Thoracic aorta (tissue), 2 donors: ENCODE results near the gene SORBS1. TPM values are rescaled to one million over a fixed set of nuclear protein-coding genes. Genes with fewer than 3 reads are reported as not detected.

ENCODE experiments used
- ATAC-seq: fragments of 150-250 bp; one replicate; pipeline ENCODE4 v1.8.0; 2017; ENCODE audit warnings: low read depth; ENCODE audit not compliant: insufficient number of reproducible peaks, low FRiP score
- DNase-seq: peaks from one replicate; pipeline ENCODE4 v3.0.0-alpha.2; 2020; ENCODE audit warnings: low spot score
- H3K27ac ChIP-seq, 2 donors: fragments of 200-600 bp; sonication (generic); 1 replicate in 1 of 2; 2 replicates in 1 of 2; pipeline ENCODE4 v1.5.1; 2016; ENCODE audit warnings: mild to moderate bottlenecking in 2 of 2, moderate library complexity in 2 of 2
- H3K27me3 ChIP-seq: fragments of 200-600 bp; sonication (generic); replicated peaks from 2 replicates; pipeline ENCODE4 v1.6.0; 2016; ENCODE audit warnings: mild to moderate bottlenecking; ENCODE audit not compliant: insufficient read depth
- H3K36me3 ChIP-seq: fragments of 200-600 bp; sonication (generic); one replicate; pipeline ENCODE4 v1.5.1; 2016
- H3K4me1 ChIP-seq, 2 donors: fragments of 200-600 bp; sonication (generic); 1 replicate in 1 of 2; 2 replicates in 1 of 2; pipeline versions ENCODE4 v1.5.1 to v1.6.0; 2016; ENCODE audit warnings: low read depth in 2 of 2, mild to moderate bottlenecking in 1 of 2; ENCODE audit not compliant: control insufficient read depth in 1 of 2
- H3K4me3 ChIP-seq: fragments of 200-600 bp; sonication (generic); 2 replicates; pipeline ENCODE4 v1.5.1; 2016; ENCODE audit warnings: mild to moderate bottlenecking
- H3K9me3 ChIP-seq: fragments of 200-600 bp; sonication (generic); 2 replicates; pipeline ENCODE4 v1.5.1; 2016
- CTCF ChIP-seq: fragments of 200-600 bp; sonication (generic); IDR thresholded peaks from one replicate; pipeline ENCODE4 v1.5.1; 2019; ENCODE audit warnings: antibody characterized with exemption
- total RNA-seq, 2 donors: library from RNA; depleted of rRNA; stranded (reverse); fragments of >200 nt; gene quantifications; one replicate each; pipeline versions ENCODE4 v1.1.0 to v1.2.3, GENCODE V29; 2016

SORBS1 gene
- total RNA-seq, 2 donors from 2014 or later: 1,110 to 1,659 TPM

- ATAC-seq (no peak), DNase-seq (no peak)
- H3K27me3 ChIP-seq: no peaks in the 10 kb centered on the region
- peak overlapping the region; percentile 31 for H3K4me3 ChIP-seq
- H3K36me3 ChIP-seq: no peaks in the 10 kb centered on the region
- TF ChIP-seq CTCF: no peak
- H3K4me1 ChIP-seq: peaks cover 84 to 96% of the 10 kb centered on the region in 2 donors
- H3K9me3 ChIP-seq: no peaks in the 10 kb centered on the region
- peak overlapping the region; percentile 97 for H3K27ac ChIP-seq
Measured at GRCh38 chr10:95477175-95477520, 84.0 kb downstream of the SORBS1 start.

DNA sequence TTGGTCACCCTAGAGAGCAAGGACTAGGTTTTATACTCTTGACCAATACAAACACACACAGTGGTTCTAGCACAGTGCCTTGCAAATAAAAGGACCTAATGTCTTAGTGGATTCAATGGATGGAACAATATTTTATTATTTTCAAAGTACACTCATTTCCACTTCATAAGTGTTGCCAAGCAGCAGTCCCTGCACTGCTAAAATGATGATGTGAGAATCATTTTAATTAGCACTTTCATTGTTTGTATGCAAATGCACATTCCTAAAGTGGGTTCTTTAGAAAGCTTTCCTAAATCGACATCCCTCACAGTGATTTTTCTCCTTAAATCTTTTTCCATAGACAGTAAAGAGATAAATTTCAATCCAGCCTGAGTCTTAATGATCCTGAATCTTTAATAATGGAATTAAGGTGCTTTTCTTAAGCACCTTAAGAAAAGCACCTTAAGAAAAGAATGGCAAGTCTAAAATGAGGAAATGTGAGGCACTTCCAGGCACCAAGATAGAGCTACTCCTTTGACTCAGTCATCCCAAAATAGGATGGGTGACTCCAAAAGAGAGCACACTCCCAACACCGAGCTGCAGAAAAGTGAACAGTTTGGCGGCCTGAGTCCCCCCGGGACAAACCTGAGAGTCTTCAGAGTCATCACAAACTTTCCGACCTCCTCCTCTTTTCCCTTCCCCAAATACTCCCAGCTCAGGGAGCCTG is 84.5 kb downstream of the SORBS1 start:
- ATAC-seq (no peak), DNase-seq (no peak)
- Histone ChIP-seq H3K4me1 (peaks cover 82 to 96% of the 10 kb centered on the region in 2 donors), H3K4me3 (peak overlapping the region; percentile 31), H3K36me3 (peaks cover 4% of the 10 kb centered on the region), H3K9me3 (no peaks in the 10 kb centered on the region), H3K27me3 (no peaks in the 10 kb centered on the region), H3K27ac (peak overlapping the region; percentile 97)
- TF ChIP-seq CTCF: no peak

DNA sequence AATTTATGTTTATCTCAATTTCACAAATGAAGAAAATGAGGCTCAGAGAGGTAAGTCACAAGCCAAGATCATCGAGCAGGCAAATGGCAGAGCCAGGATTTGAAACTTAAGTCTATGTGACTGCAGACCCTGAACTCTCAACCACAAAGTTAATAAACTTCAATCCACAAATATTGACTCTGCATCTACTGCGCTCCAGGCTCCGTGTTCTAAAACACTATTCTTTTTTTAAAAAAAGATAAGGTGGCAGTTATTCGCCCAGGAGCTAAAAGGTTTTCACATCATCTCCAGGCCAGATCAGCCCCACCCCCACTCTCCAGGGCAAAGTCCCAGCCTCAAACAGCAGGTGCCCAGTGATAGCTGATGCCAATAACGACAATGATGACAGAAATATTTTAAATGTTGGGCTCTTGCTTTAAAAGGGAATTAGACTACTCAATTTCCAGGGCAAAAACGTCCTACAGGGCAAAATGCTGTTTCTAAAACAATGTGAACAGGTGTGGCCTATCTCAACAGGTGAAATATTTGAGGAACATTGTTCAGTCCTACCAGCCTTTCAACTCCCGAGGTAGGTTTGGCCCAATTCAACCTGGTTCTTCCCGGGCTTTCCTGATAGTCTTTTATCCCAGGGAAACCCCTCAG is 85.2 kb downstream of the SORBS1 start:
- H3K4me1 ChIP-seq: peaks cover 80 to 96% of the 10 kb centered on the region in 2 donors

DNA sequence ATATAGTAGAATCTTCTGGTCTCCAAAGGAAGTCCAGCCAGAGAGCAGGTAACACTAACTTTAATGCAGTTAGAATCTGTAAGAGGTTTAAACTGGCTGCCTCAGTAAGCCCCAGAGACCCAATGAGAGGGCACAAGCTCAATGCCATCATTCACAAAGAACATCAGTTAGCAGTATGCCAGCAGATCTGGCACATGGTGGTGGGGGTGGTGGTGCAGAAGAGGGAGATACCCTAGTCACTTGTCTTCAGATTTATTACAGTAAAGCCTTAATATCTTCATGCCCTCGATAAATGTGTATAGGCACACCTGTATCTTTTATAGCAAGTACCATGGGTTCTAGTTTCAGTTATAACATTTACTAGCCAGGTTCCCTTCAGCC is 86.2 kb downstream of the SORBS1 start:
- TF ChIP-seq CTCF: no peak
- ATAC-seq (no peak), DNase-seq (no peak)
- H3K4me3 ChIP-seq: no peak overlapping the region
- peaks cover 7% of the 10 kb centered on the region for H3K36me3 ChIP-seq
- H3K9me3 ChIP-seq: no peaks in the 10 kb centered on the region
- peaks cover 80 to 96% of the 10 kb centered on the region in 2 donors for H3K4me1 ChIP-seq
- no peaks in the 10 kb centered on the region for H3K27me3 ChIP-seq
- H3K27ac ChIP-seq: peak overlapping the region; percentile 97

More for the DNA sequence above, 85.2 kb downstream of the SORBS1 start:
- Histone ChIP-seq H3K4me3 (no peak overlapping the region), H3K27ac (peak overlapping the region; percentile 97), H3K9me3 (no peaks in the 10 kb centered on the region), H3K36me3 (peaks cover 7% of the 10 kb centered on the region), H3K27me3 (no peaks in the 10 kb centered on the region)
- DNase-seq: no peak
- TF ChIP-seq CTCF: no peak
- no peak for ATAC-seq

DNA sequence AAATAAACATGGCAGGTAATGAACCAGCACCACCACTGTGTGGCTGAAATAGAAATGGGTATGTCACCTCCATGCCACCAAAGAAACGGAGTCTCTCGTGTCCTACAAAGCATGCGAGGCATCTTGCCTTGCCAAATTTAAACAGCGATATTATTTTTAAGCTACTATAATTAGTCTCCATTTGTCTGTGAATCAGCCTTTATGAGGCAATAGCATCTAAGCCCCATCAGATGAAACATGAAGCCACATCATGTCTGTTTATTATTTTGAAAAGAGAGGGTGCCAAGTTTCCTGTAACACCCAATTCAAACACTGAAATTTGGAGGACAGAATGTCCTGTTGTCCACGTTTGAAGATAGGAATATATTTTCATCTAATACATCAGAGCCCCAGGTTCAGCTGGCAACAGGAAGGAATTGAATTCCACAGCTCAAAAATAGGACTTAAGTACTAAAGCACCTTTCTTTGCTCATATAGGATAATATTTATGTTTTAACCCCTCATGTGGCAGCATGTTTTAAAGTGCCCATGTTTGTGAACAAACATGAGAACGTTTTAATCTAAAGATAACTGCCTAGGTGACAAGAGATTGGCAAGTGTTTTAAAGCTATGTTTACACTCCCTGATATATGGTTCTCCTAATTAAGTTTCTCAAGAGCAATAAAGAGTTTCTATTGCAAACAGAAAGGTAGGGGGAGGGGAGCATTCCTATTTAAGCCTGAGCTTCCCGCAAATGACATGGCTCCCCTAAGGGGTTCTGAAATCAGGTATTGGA is 86.8 kb downstream of the SORBS1 start:
- DNase-seq (no peak), ATAC-seq (peak; percentile 59)

More for the DNA sequence above, 86.8 kb downstream of the SORBS1 start:
- peak overlapping the region; percentile 97 for H3K27ac ChIP-seq
- peaks cover 7% of the 10 kb centered on the region for H3K36me3 ChIP-seq
- TF ChIP-seq CTCF: peak; percentile 45
- no peaks in the 10 kb centered on the region for H3K27me3 ChIP-seq
- H3K9me3 ChIP-seq: no peaks in the 10 kb centered on the region
- H3K4me3 ChIP-seq: no peak overlapping the region
- peaks cover 79 to 96% of the 10 kb centered on the region in 2 donors for H3K4me1 ChIP-seq
